WTC11 (cell line): ENCODE results near the gene RFX5. TPM values are rescaled to one million over a fixed set of nuclear protein-coding genes. Genes with fewer than 3 reads are reported as not detected.

Experiments
- ATAC-seq: fragments of 200-7000 bp; cut with Tn5 transposase; 2 replicates; pipeline ENCODE4 v1.10.0; 2021; ENCODE audit warnings: mild to moderate bottlenecking, moderate library complexity
- CTCF ChIA-PET: fragments of 300-600 bp; sonication (Branson Sonifier 250); formaldehyde crosslinking; loops from one replicate; lab custom pipeline; 2021; ENCODE audit warnings: antibody characterized with exemption; lab: Charles Lee
- POLR2A ChIA-PET: fragments of 350-600 bp; sonication (Branson Sonifier 250); formaldehyde crosslinking; loops from one replicate; lab custom pipeline; 2021; ENCODE audit warnings: antibody characterized with exemption; lab: Charles Lee
- DNase-seq: peaks from one replicate; pipeline ENCODE4 v3.0.0; 2021; ENCODE audit warnings: low spot score
- H3K27ac Mint-ChIP-seq: 2 replicates; pipeline ENCODE4 v1.8.0; 2021; ENCODE audit warnings: mixed read lengths
- H3K27me3 Mint-ChIP-seq: 2 replicates; pipeline ENCODE4 v1.8.0; 2021; ENCODE audit warnings: low read depth, mild to moderate bottlenecking, moderate library complexity, mixed read lengths
- H3K36me3 Mint-ChIP-seq: 2 replicates; pipeline ENCODE4 v1.8.0; 2021; ENCODE audit warnings: mixed read lengths
- H3K4me1 Mint-ChIP-seq: 2 replicates; pipeline ENCODE4 v1.8.0; 2022; ENCODE audit warnings: mixed read lengths
- H3K4me3 Mint-ChIP-seq: 2 replicates; pipeline ENCODE4 v1.8.0; 2021; ENCODE audit warnings: mild to moderate bottlenecking, moderate library complexity, mixed read lengths
- H3K9me3 Mint-ChIP-seq: 2 replicates; pipeline ENCODE4 v1.8.0; 2021; ENCODE audit warnings: mixed read lengths
- AFF4 ChIP-seq: sonication (generic); formaldehyde crosslinking; IDR thresholded peaks from 2 replicates; pipeline ENCODE4 v1.8.1; 2023; ENCODE audit warnings: mild to moderate bottlenecking, missing genetic modification reagents, borderline replicate concordance
- AR ChIP-seq: fragments of 250-450 bp; sonication (Bioruptor Pico); IDR thresholded peaks from 2 replicates; pipeline ENCODE4 v1.9.0; 2021; ENCODE audit warnings: mild to moderate bottlenecking
- ARID4B ChIP-seq: sonication (generic); formaldehyde crosslinking; IDR thresholded peaks from 2 replicates; pipeline ENCODE4 v1.8.0; 2023; ENCODE audit warnings: missing genetic modification reagents, mild to moderate bottlenecking, borderline replicate concordance
- CDX4 ChIP-seq: fragments of 250-450 bp; sonication (Bioruptor Pico); IDR thresholded peaks from 2 replicates; pipeline ENCODE4 v1.9.0; 2021; ENCODE audit warnings: moderate library complexity, mild to moderate bottlenecking, inconsistent platforms, borderline replicate concordance
- CREB1 ChIP-seq: sonication (generic); formaldehyde crosslinking; IDR thresholded peaks from 2 replicates; pipeline ENCODE4 v1.8.0; 2023; ENCODE audit warnings: mild to moderate bottlenecking, missing genetic modification reagents
- CREM ChIP-seq: sonication (generic); formaldehyde crosslinking; IDR thresholded peaks from 2 replicates; pipeline ENCODE4 v1.8.1; 2022; ENCODE audit warnings: mild to moderate bottlenecking, missing genetic modification reagents, moderate library complexity
- IRF2 ChIP-seq: sonication (generic); formaldehyde crosslinking; IDR thresholded peaks from 2 replicates; pipeline ENCODE4 v1.8.0; 2022; ENCODE audit warnings: low read depth, missing genetic modification reagents, borderline replicate concordance
- MXD4 ChIP-seq: fragments of 250-450 bp; sonication (Bioruptor Pico); IDR thresholded peaks from 2 replicates; pipeline ENCODE4 v1.8.0; 2021; ENCODE audit warnings: mild to moderate bottlenecking, moderate library complexity, borderline replicate concordance
- NFATC4 ChIP-seq: fragments of 250-450 bp; sonication (Bioruptor Pico); IDR thresholded peaks from 2 replicates; pipeline ENCODE4 v1.9.0; 2021; ENCODE audit warnings: mild to moderate bottlenecking
- NR3C1 ChIP-seq: sonication (generic); formaldehyde crosslinking; conservative IDR thresholded peaks from 2 replicates; pipeline ENCODE4 v1.8.1; 2023; ENCODE audit warnings: low read depth, mild to moderate bottlenecking, missing genetic modification reagents
- SMAD3 ChIP-seq: sonication (generic); formaldehyde crosslinking; IDR thresholded peaks from 2 replicates; pipeline ENCODE4 v1.8.0; 2022; ENCODE audit warnings: missing genetic modification reagents, mild to moderate bottlenecking, borderline replicate concordance
- SP1 ChIP-seq: sonication (generic); formaldehyde crosslinking; conservative IDR thresholded peaks from 2 replicates; pipeline ENCODE4 v1.8.1; 2022; ENCODE audit warnings: missing genetic modification reagents
- USF2 ChIP-seq: sonication (generic); formaldehyde crosslinking; IDR thresholded peaks from 2 replicates; pipeline ENCODE4 v1.8.1; 2023; ENCODE audit warnings: mild to moderate bottlenecking, missing genetic modification reagents, moderate library complexity
- ZNF121 ChIP-seq: sonication (generic); formaldehyde crosslinking; IDR thresholded peaks from 2 replicates; pipeline ENCODE4 v1.8.0; 2023; ENCODE audit warnings: missing genetic modification reagents
- ZNF423 ChIP-seq: fragments of 250-450 bp; sonication (Bioruptor Pico); IDR thresholded peaks from 2 replicates; pipeline ENCODE4 v2.1.2; 2022; ENCODE audit warnings: mild to moderate bottlenecking, moderate library complexity
- total RNA-seq: library from RNA; stranded (reverse); gene quantifications from 3 replicates; pipeline ENCODE4 v1.2.3, GENCODE V29; 2021

The RFX5 gene
- total RNA-seq, 1 experiment from 2014 or later, result 59.2 TPM

- TF ChIP-seq USF2 (CRISPR knock-in tag), result no peak
These were observed 14.8 kb upstream of the RFX5 start (continued) for GRCh38 chr1:151361883-151362282.

- ChIA-PET CTCF (interaction anchor here (1.5 to 2.0 kb wide), 2 partner anchors 8 to 16 kb away, joined by 4 read pairs; no protein-coding TSS in a partner anchor), POLR2A (no interaction called here)
- Mint-ChIP-seq H3K36me3 (peaks cover 18% of the 10 kb centered on the region), H3K9me3 (peaks cover 20% of the 10 kb centered on the region), H3K4me3 (no peak overlapping the region), H3K27ac (no peak overlapping the region), H3K4me1 (no peaks in the 10 kb centered on the region), H3K27me3 (peaks cover 9% of the 10 kb centered on the region)
- TF ChIP-seq AR (CRISPR knock-in tag), result no peak
- no peak for TF ChIP-seq NR3C1
- TF ChIP-seq ZNF121 (CRISPR knock-in tag), result no peak
- TF ChIP-seq CREM, result no peak
- no peak for TF ChIP-seq SP1 (CRISPR knock-in tag)
- TF ChIP-seq ZNF423 (CRISPR knock-in tag), result no peak
- no peak for TF ChIP-seq CREB1
- TF ChIP-seq ARID4B (CRISPR knock-in tag), result no peak
- TF ChIP-seq CDX4 (CRISPR knock-in tag), result no peak
- TF ChIP-seq IRF2 (CRISPR knock-in tag), result no peak
- no peak for TF ChIP-seq NFATC4 (CRISPR knock-in tag)
- TF ChIP-seq MXD4 (CRISPR knock-in tag), result no peak
- no peak for TF ChIP-seq SMAD3 (CRISPR knock-in tag)
- no peak for TF ChIP-seq AFF4 (CRISPR knock-in tag)
- no peak for ATAC-seq
- DNase-seq, result no peak
These were observed 9.6 kb upstream of the RFX5 start for GRCh38 chr1:151356696-151357095.
